ENCODE measurements around the gene JHY.

The JHY gene

GRCh38 chr11:122938557-122938956 is 56.0 kb downstream of the JHY start:
- DNase-seq (ENCODE audit: low spot score): no peak
- ChIA-PET POLR2A (ENCODE audit: low non-redundant PET) (no interaction called here), CTCF (interaction anchor here (0.6 kb wide), 1 partner anchor 1065 kb away, joined by 3 read pairs; no protein-coding TSS in a partner anchor)
- no peak for TF ChIP-seq CTCF (conservative IDR thresholded peaks at IDR 0.05; ENCODE audit: low read depth)
- H3K27ac ChIP-seq: no peak overlapping the region

- DNase-seq (ENCODE audit: low spot score): no peak
- no peak for TF ChIP-seq CTCF (conservative IDR thresholded peaks at IDR 0.05; ENCODE audit: low read depth)
- ChIA-PET CTCF (no interaction called here), POLR2A (ENCODE audit: low non-redundant PET) (no interaction called here)
- no peak overlapping the region for H3K27ac ChIP-seq
Measured at GRCh38 chr11:122951211-122951610, 68.7 kb downstream of the JHY start.

- no peak for TF ChIP-seq CTCF (conservative IDR thresholded peaks at IDR 0.05; ENCODE audit: low read depth)
- DNase-seq (ENCODE audit: low spot score): no peak
- no peak overlapping the region for H3K27ac ChIP-seq
- CTCF ChIA-PET: no interaction called here
- POLR2A ChIA-PET (ENCODE audit: low non-redundant PET): no interaction called here
Measured at GRCh38 chr11:122954455-122954854, 71.9 kb downstream of the JHY start.

DNA sequence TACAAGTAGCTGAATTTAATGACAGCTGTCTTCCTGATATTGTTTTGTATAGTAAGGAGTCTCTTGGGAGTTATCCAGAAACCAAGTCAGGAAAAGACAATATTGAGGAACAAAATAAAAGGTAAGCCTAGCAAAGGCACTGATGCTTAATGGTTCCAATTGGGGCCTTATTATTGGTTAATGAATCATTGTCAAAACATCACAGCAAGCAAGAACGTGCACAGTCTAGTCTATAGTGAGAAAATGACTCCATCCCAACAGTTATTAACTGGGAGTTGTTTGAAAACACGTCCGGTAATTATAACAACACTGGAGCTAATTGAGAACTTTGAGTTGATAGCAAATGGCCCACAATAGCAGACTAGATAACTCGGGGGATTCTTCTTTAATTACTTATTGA is 81.4 kb downstream of the JHY start:
- DNase-seq (ENCODE audit: low spot score): peak; percentile 30
- no peak overlapping the region for H3K27ac ChIP-seq
- no peak for TF ChIP-seq CTCF (conservative IDR thresholded peaks at IDR 0.05; ENCODE audit: low read depth)
- CTCF ChIA-PET: interaction anchor here (0.6 kb wide), 1 partner anchor 59 kb away, joined by 4 read pairs; no protein-coding TSS in a partner anchor
- POLR2A ChIA-PET (ENCODE audit: low non-redundant PET): no interaction called here

DNA sequence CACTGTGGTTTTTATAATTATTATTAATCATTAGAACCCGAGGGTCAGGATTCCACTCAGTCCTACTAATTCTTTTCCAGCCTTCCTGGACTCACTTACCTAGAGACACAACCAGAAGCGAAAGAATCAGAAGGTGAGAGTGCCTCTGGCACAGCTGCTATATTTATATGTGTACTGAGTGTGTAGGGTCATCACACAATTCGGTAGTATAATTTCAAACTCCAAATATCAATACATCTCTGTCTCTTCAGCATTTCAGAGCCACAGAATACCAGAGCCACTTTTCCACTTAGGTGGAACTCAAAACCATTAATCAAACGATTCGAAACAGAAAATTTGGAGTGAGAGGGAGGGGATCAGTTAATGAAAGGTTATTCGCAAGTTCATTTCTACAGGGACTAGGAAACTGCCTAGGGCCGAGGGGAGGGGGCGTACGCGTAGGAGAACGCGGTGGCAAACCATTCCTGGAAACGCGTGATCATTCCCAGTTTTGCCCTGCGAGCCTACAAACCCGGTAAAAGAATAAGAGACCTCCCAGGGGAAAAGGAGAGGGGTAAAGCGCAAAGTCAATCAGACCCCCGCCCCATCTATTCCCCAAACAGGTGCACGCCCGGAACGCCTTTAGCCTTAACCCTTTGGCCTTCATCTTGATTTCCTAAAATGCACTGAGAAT is 93.6 kb downstream of the JHY start:
- H3K27ac ChIP-seq: no peak overlapping the region
- DNase-seq (ENCODE audit: low spot score): no peak
- ChIA-PET CTCF (no interaction called here), POLR2A (ENCODE audit: low non-redundant PET) (no interaction called here)
- TF ChIP-seq CTCF (conservative IDR thresholded peaks at IDR 0.05; ENCODE audit: low read depth): no peak

- no peak for TF ChIP-seq CTCF (conservative IDR thresholded peaks at IDR 0.05; ENCODE audit: low read depth)
- no peak overlapping the region for H3K27ac ChIP-seq
- DNase-seq (ENCODE audit: low spot score): no peak
- ChIA-PET POLR2A (ENCODE audit: low non-redundant PET) (no interaction called here), CTCF (no interaction called here)
Measured at GRCh38 chr11:122976734-122977469, 94.3 kb downstream of the JHY start.

Data from RWPE1 (cell line).